ENCODE measurements around the gene PCDHA2. TPM values are rescaled to one million over a fixed set of nuclear protein-coding genes. Genes with fewer than 3 reads are reported as not detected.
"Not testable (repeated sequence)": the region's sequence is repeated elsewhere in the genome, so short reads cannot be mapped to it uniquely, and the experiment has no call there.

The PCDHA2 gene
- total and polyA plus RNA-seq, 9 of the 15 experiments (the other 6 are each of a cell fraction or from before 2014, with no cell fraction given): not detected

DNA sequence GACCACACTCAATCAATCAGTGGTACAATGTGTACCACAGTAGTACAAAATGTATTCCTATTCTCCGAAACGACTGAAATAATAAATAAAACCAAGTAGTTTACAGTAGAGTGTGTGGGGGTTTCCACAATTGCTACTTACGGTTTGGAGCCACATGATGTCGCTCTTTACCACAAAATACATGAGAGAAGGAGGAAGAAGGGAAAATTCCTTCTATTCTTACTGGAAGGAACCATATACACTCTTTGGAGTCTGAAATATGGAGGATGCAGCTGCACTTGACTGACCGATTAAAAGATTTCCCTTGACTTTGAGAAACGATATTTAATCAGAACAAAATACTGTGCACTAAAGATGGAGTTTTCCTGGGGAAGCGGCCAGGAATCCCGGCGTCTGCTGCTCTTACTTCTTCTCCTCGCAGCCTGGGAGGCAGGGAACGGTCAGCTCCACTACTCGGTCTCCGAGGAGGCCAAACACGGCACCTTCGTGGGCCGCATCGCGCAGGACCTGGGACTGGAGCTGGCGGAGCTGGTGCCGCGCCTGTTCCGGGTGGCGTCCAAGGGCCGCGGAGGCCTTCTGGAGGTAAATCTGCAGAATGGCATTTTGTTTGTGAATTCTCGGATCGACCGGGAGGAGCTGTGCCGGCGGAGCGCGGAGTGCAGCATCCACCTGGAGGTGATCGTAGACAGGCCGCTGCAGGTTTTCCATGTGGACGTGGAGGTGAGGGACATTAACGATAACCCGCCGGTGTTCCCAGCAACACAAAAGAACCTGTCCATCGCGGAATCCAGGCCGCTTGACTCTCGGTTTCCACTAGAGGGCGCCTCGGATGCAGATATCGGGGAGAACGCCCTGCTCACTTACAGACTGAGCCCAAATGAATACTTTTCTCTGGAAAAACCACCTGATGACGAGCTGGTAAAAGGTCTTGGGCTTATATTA, 12.5 kb downstream of the PCDHA2 start, which contains the start of gene PCDHA4:
PCDHA4 (plus strand) TSS at position 235 of the 942 bp plus-strand sequence.
- H4K20me1 ChIP-seq (replicated peaks; ENCODE audit: control insufficient read depth, insufficient read depth, low read length): no peaks in the 10 kb centered on the region
- ATAC-seq: peak; percentile 86
- CTCF ChIA-PET (ENCODE audit: low intra/inter-chr PET ratio): no interaction called here
- H3K9me3 ChIP-seq (replicated peaks; ENCODE audit: control insufficient read depth, insufficient read depth, low read depth, low read length): no peaks in the 10 kb centered on the region; the same call in 1 of the 2 replicates
- H3K4me1 ChIP-seq (replicated peaks in 1 of 2; ENCODE audit: control insufficient read depth in 2 of 2, insufficient read depth in 2 of 2, low read length in 2 of 2): peaks cover 0 to 11% of the 10 kb centered on the region in 2 experiments; a peak in 2 of 5 replicates
- no peak within 1 kb of the TSS for H3K27ac ChIP-seq (ENCODE audit: extremely low read depth, low read depth, low read length)
- 9% methylated on average over 40 of the region's 47 CpGs for WGBS (ENCODE audit: insufficient coverage, low coverage, missing lambda C conversion rate)
- TF ChIP-seq, protein P1, sequence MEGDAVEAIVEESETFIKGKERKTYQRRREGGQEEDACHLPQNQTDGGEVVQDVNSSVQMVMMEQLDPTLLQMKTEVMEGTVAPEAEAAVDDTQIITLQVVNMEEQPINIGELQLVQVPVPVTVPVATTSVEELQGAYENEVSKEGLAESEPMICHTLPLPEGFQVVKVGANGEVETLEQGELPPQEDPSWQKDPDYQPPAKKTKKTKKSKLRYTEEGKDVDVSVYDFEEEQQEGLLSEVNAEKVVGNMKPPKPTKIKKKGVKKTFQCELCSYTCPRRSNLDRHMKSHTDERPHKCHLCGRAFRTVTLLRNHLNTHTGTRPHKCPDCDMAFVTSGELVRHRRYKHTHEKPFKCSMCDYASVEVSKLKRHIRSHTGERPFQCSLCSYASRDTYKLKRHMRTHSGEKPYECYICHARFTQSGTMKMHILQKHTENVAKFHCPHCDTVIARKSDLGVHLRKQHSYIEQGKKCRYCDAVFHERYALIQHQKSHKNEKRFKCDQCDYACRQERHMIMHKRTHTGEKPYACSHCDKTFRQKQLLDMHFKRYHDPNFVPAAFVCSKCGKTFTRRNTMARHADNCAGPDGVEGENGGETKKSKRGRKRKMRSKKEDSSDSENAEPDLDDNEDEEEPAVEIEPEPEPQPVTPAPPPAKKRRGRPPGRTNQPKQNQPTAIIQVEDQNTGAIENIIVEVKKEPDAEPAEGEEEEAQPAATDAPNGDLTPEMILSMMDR (IDR thresholded peaks at IDR 0.05 in 2 of 3, conservative IDR thresholded peaks at IDR 0.05 in 1 of 3; ENCODE audit: insufficient read depth in 2 of 3, low read depth in 1 of 3, low read length in 3 of 3): peak; percentile 38 to 58 (median 56)
- TF ChIP-seq LCOR (CRISPR knock-in tag; IDR thresholded peaks at IDR 0.05) (no peak), RAD21 (CRISPR knock-in tag; conservative IDR thresholded peaks at IDR 0.05 in 1 of 2, IDR thresholded peaks at IDR 0.05 in 1 of 2) (peak in 1 of 2 experiments; percentile 22; a peak in 1 of 4 replicates), ARID1B (IDR thresholded peaks at IDR 0.05) (no peak)
- H3K4me2 ChIP-seq (ENCODE audit: insufficient read depth, low read length): no peak within 1 kb of the TSS
- no peak for FAIRE-seq
- no peak within 1 kb of the TSS for H3K4me3 ChIP-seq
- H3K79me2 ChIP-seq (ENCODE audit: control insufficient read depth, insufficient read depth, low read length): no peaks in the 10 kb centered on the region
- no peak within 1 kb of the TSS for H3K9ac ChIP-seq (ENCODE audit: insufficient read depth in 1 of 2, low read depth in 2 of 2, low read length in 2 of 2)
- POLR2A ChIA-PET: no interaction called here
- no TSS peak for BruUV-seq (replicated peaks)
- H2AFZ ChIP-seq (ENCODE audit: low read depth, low read length): no peak within 1 kb of the TSS
- no peaks in the 10 kb centered on the region for H3K27me3 ChIP-seq (ENCODE audit: control insufficient read depth in 2 of 2, insufficient read depth in 2 of 2, low read length in 2 of 2)
- in situ Hi-C loops (cut with MboI): no loop called here
- no peaks in the 10 kb centered on the region for H3K36me3 ChIP-seq (ENCODE audit: control insufficient read depth, insufficient read depth, low read length)
- H3K9me1 ChIP-seq (ENCODE audit: control insufficient read depth, insufficient read depth, low read length): no peaks in the 10 kb centered on the region
- peak in 3 of 4 experiments; percentile 13 to 47 (median 17) for DNase-seq (ENCODE audit: extremely low read depth in 1 of 4, low spot score in 3 of 4)
- intact Hi-C loops (cut with micrococcal nuclease): no loop called here

DNA sequence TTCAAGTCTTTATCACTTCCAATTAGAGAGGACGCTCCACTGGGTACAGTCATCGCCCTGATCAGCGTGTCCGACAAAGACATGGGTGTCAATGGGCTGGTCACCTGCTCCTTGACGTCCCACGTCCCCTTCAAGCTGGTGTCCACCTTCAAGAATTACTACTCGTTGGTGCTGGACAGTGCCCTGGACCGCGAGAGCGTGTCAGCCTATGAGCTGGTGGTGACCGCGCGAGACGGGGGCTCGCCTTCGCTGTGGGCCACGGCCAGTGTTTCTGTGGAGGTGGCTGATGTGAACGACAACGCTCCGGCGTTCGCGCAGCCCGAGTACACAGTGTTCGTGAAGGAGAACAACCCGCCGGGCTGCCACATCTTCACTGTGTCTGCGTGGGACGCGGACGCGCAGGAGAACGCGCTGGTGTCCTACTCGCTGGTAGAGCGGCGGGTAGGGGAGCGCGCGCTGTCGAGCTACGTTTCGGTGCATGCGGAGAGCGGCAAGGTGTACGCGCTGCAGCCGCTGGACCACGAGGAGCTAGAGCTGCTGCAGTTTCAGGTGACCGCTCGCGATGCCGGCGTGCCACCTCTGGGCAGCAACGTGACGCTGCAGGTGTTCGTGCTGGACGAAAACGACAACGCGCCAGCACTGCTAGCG, 13.7 kb downstream of the PCDHA2 start:
- BruUV-seq (replicated peaks); H2AFZ ChIP-seq (ENCODE audit: low read depth, low read length); H3K27ac ChIP-seq (ENCODE audit: extremely low read depth, low read depth, low read length); FAIRE-seq; H3K79me2 ChIP-seq (ENCODE audit: control insufficient read depth, insufficient read depth, low read length); intact Hi-C loops (cut with micrococcal nuclease); H3K27me3 ChIP-seq (ENCODE audit: control insufficient read depth in 2 of 2, insufficient read depth in 2 of 2, low read length in 2 of 2); H3K9me3 ChIP-seq (replicated peaks; ENCODE audit: control insufficient read depth, insufficient read depth, low read depth, low read length); H3K9me1 ChIP-seq (ENCODE audit: control insufficient read depth, insufficient read depth, low read length); H3K4me2 ChIP-seq (ENCODE audit: insufficient read depth, low read length); H3K4me1 ChIP-seq (replicated peaks in 1 of 2; ENCODE audit: control insufficient read depth in 2 of 2, insufficient read depth in 2 of 2, low read length in 2 of 2); H4K20me1 ChIP-seq (replicated peaks; ENCODE audit: control insufficient read depth, insufficient read depth, low read length); H3K9ac ChIP-seq (ENCODE audit: insufficient read depth in 1 of 2, low read depth in 2 of 2, low read length in 2 of 2); in situ Hi-C loops (cut with MboI); POLR2A ChIA-PET; H3K4me3 ChIP-seq; DNase-seq (ENCODE audit: extremely low read depth in 1 of 4, low spot score in 3 of 4); H3K36me3 ChIP-seq (ENCODE audit: control insufficient read depth, insufficient read depth, low read length); ATAC-seq; CTCF ChIA-PET (ENCODE audit: low intra/inter-chr PET ratio): not testable (repeated sequence)
- WGBS (ENCODE audit: insufficient coverage, low coverage, missing lambda C conversion rate): 47% methylated on average over 50 of the region's 62 CpGs

All from K562 (cell line).